HEK293 (cell line): ENCODE measurements around the gene UGT2A3.

ENCODE experiments used
- CTCF ChIA-PET: fragments of 350-600 bp; formaldehyde crosslinking; extraction: SDS; loops from one replicate; lab custom pipeline; 2021; ENCODE audit warnings: antibody characterized with exemption; lab: Yijun Ruan, JAX
- POLR2A ChIA-PET: fragments of 300-600 bp; formaldehyde crosslinking; extraction: SDS; loops from one replicate; lab custom pipeline; 2020; ENCODE audit warnings: antibody characterized with exemption, inconsistent platforms; lab: Yijun Ruan, JAX
- H3K27ac ChIP-seq: fragments of 200-500 bp; sonication (Bioruptor generic); 2 replicates; pipeline ENCODE4 v1.5.1; 2014; ENCODE audit warnings: low read depth, low read length, control low read depth, inconsistent platforms; ENCODE audit errors: extremely low read depth
- H3K36me3 ChIP-seq, 2 experiments: fragments of 200-500 bp in 1 of 2; sonication (Bioruptor generic) in 1 of 2; 1 replicate in 1 of 2; 2 replicates in 1 of 2; pipeline ENCODE4 v1.5.1; 2014 to 2017; ENCODE audit warnings: inconsistent platforms in 2 of 2, low read length in 2 of 2; ENCODE audit not compliant: control insufficient read depth in 2 of 2, insufficient read depth in 1 of 2
- H3K4me1 ChIP-seq: fragments of 200-500 bp; sonication (Bioruptor generic); 2 replicates; pipeline ENCODE4 v1.5.1; 2014; ENCODE audit warnings: mild to moderate bottlenecking, low read length, inconsistent platforms; ENCODE audit not compliant: control insufficient read depth, insufficient read depth
- H3K4me3 ChIP-seq: 2 replicates; pipeline ENCODE4 v1.5.1; 2011; ENCODE audit warnings: low read depth, mild to moderate bottlenecking, control low read depth, low read length, moderate library complexity
- H3K9me3 ChIP-seq: fragments of 200-500 bp; sonication (Bioruptor generic); 2 replicates; pipeline ENCODE4 v1.5.1; 2014; ENCODE audit warnings: low read depth, low read length, inconsistent platforms; ENCODE audit not compliant: control insufficient read depth, insufficient read depth
- HOXD13 ChIP-seq: sonication (generic); formaldehyde crosslinking; IDR thresholded peaks from 2 replicates; pipeline ENCODE4 v1.8.0; 2022; ENCODE audit warnings: missing genetic modification reagents, borderline replicate concordance
- KLF10 ChIP-seq: fragments of 450-650 bp; IDR thresholded peaks from 2 replicates; pipeline ENCODE4 v1.5.1; 2018; ENCODE audit warnings: missing biosample characterization, mild to moderate bottlenecking, missing genetic modification characterization
- SETDB1 ChIP-seq: IDR thresholded peaks from one replicate; pipeline ENCODE4 v1.6.1; 2017; ENCODE audit warnings: mild to moderate bottlenecking, low read length, moderate library complexity, mixed read lengths; ENCODE audit not compliant: insufficient read length
- ZBTB10 ChIP-seq: fragments of 450-650 bp; formaldehyde crosslinking; IDR thresholded peaks from 2 replicates; pipeline ENCODE4 v1.5.1; 2016; ENCODE audit warnings: missing biosample characterization, missing genetic modification characterization
- ZBTB21 ChIP-seq: fragments of 450-650 bp; formaldehyde crosslinking; IDR thresholded peaks from 2 replicates; pipeline ENCODE4 v1.5.1; 2017; ENCODE audit warnings: missing biosample characterization, missing genetic modification characterization
- ZBTB44 ChIP-seq: fragments of 450-650 bp; IDR thresholded peaks from 2 replicates; pipeline ENCODE4 v1.5.1; 2018; ENCODE audit warnings: missing biosample characterization, mild to moderate bottlenecking, missing genetic modification characterization
- ZNF19 ChIP-seq: fragments of 450-650 bp; formaldehyde crosslinking; IDR thresholded peaks from 2 replicates; pipeline ENCODE4; 2016; ENCODE audit warnings: missing biosample characterization, missing genetic modification characterization, low read depth
- ZNF37A ChIP-seq: fragments of 450-650 bp; IDR thresholded peaks from 2 replicates; pipeline ENCODE4 v1.5.1; 2018; ENCODE audit warnings: missing biosample characterization, missing genetic modification characterization
- ZNF423 ChIP-seq: fragments of 450-650 bp; formaldehyde crosslinking; IDR thresholded peaks from 2 replicates; pipeline ENCODE4 v1.5.1; 2016; ENCODE audit warnings: missing biosample characterization, missing genetic modification characterization
- ZNF426 ChIP-seq: fragments of 450-650 bp; formaldehyde crosslinking; IDR thresholded peaks from 2 replicates; pipeline ENCODE4 v1.5.1; 2017; ENCODE audit warnings: missing biosample characterization, missing genetic modification characterization, mild to moderate bottlenecking, inconsistent platforms, moderate library complexity
- ZNF48 ChIP-seq: fragments of 450-650 bp; formaldehyde crosslinking; IDR thresholded peaks from 2 replicates; pipeline ENCODE4 v1.5.1; 2016; ENCODE audit warnings: missing biosample characterization, missing genetic modification characterization
- ZNF501 ChIP-seq: fragments of 450-650 bp; formaldehyde crosslinking; IDR thresholded peaks from 2 replicates; pipeline ENCODE4 v1.5.1; 2016; ENCODE audit warnings: missing biosample characterization, missing genetic modification characterization
- ZNF518A ChIP-seq: fragments of 450-650 bp; formaldehyde crosslinking; conservative IDR thresholded peaks from 2 replicates; pipeline ENCODE4 v1.5.1; 2016; ENCODE audit warnings: low read depth, missing biosample characterization, missing genetic modification characterization
- ZNF654 ChIP-seq: fragments of 450-650 bp; formaldehyde crosslinking; IDR thresholded peaks from 2 replicates; pipeline ENCODE4 v1.5.1; 2016; ENCODE audit warnings: low read depth, missing biosample characterization, missing genetic modification characterization
- ZNF768 ChIP-seq: fragments of 450-650 bp; formaldehyde crosslinking; IDR thresholded peaks from 2 replicates; pipeline ENCODE4 v1.5.1; 2018; ENCODE audit warnings: missing biosample characterization, mild to moderate bottlenecking, missing genetic modification characterization
- ZNF785 ChIP-seq: fragments of 450-650 bp; formaldehyde crosslinking; IDR thresholded peaks from 2 replicates; pipeline ENCODE4 v1.5.1; 2016; ENCODE audit warnings: missing biosample characterization, missing genetic modification characterization
- ZSCAN5A ChIP-seq: fragments of 450-650 bp; formaldehyde crosslinking; IDR thresholded peaks from 2 replicates; pipeline ENCODE4 v1.5.1; 2016; ENCODE audit warnings: missing biosample characterization, missing genetic modification characterization

UGT2A3 gene

GRCh38 chr4:68921051-68921450, 30.6 kb downstream of the UGT2A3 start:
- no peaks in the 10 kb centered on the region for H3K4me1 ChIP-seq
- ChIA-PET POLR2A (no interaction called here), CTCF (no interaction called here)
- H3K36me3 ChIP-seq = no peaks in the 10 kb centered on the region
- H3K4me3 ChIP-seq = no peak overlapping the region
- H3K9me3 ChIP-seq = no peaks in the 10 kb centered on the region
- no peak overlapping the region for H3K27ac ChIP-seq
- TF ChIP-seq ZNF19 (tag by site-specific recombination) (no peak), ZSCAN5A (tag by site-specific recombination) (no peak), ZNF501 (tag by site-specific recombination) (no peak), SETDB1 (no peak), ZBTB21 (tag by site-specific recombination) (no peak), ZNF654 (tag by site-specific recombination) (no peak), HOXD13 (CRISPR knock-in tag) (no peak), KLF10 (tag by site-specific recombination) (no peak), ZNF785 (tag by site-specific recombination) (no peak)

GRCh38 chr4:68917016-68917415, 34.6 kb downstream of the UGT2A3 start:
- Histone ChIP-seq H3K4me3 (no peak overlapping the region), H3K4me1 (no peaks in the 10 kb centered on the region), H3K9me3 (no peaks in the 10 kb centered on the region)
- CTCF ChIA-PET = no interaction called here
- no peak for TF ChIP-seq ZNF426 (tag by site-specific recombination)
- TF ChIP-seq ZNF37A (tag by site-specific recombination) = no peak
- no peak for TF ChIP-seq ZBTB10 (tag by site-specific recombination)
- TF ChIP-seq ZNF518A (tag by site-specific recombination) = no peak
- no peak for TF ChIP-seq ZBTB44 (tag by site-specific recombination)
- no peak for TF ChIP-seq ZNF768 (tag by site-specific recombination)
- TF ChIP-seq ZNF48 (tag by site-specific recombination) = no peak
- no peak for TF ChIP-seq ZNF423 (tag by site-specific recombination)
- TF ChIP-seq, all 188 proteins: peak for 0
- POLR2A ChIA-PET = no interaction called here
- Histone ChIP-seq H3K36me3 (no peaks in the 10 kb centered on the region), H3K27ac (no peak overlapping the region)
